ENCODE data around the gene ZNF654.
"Not testable (repeated sequence)": the region's sequence is repeated elsewhere in the genome, so short reads cannot be mapped to it uniquely, and the experiment has no call there.

Gene ZNF654

DNA sequence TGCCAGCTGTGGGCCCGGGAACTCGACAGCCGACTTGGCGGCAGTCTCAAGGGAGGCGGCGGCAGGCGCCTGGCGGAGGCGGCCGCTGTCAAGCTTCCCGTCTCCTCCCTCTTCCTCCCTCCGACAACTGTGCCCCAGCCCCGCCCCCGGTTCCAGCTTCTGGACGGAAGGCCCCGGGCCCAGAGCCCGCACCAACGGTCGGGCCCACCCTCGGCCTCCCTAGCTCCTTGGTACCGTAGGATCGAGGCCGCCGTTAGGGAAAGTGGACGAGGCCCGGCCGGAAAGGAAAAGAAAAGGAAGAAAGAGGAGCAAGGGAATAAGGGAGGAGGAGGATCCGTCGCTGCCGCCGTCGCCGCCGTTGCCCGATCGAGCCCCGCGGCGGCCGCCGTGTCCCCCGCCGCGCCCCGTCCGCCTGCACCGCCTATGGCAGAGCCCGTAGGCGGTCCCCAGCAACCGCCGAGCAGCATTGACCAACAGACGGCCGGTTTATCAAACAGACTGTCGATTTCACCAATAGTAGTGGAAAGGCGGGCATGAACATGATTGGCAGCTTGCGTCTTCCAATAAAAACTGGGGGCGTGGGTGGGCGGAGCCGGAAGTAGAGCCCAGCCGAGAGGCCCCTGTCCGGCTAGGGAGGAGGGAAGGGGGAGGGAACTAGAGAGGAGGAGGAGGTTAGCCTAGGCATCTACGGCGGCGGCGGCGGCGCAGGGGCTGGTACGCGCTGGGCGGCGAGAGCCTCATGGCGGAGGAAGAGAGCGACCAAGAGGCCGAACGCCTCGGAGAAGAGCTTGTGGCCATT is at the start of gene ZNF654, which contains the start of gene CGGBP1:
TSS of gene ZNF654 (plus strand) at position 675 of the 799 bp plus-strand sequence. CDS start at position 740, 65 bp downstream.
TSS of gene CGGBP1 (minus strand) at position 425 of the 799 bp plus-strand sequence. CDS start 3,029 bp downstream, outside the sequence.
- DNase-seq: peak; percentile 95

DNA sequence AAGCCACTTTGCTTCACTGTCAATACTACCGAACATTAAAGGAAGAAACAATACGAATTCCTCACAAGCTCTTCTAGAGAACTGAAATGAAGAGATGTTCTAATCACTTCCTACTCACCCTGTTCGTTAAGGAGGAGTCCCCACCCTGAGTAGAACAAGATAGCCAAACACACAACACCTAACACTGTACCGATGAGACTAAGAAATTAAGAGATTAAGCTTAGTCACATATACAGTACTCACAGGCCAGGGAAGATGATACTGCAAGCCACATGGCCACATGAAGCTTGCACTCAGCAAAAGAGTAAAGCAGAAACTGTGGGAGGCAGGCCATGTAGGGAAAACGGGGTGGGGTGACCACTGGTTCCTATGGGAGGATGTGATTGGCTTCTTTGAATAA is 48.2 kb upstream of the ZNF654 start:
- DNase-seq: no peak

DNA sequence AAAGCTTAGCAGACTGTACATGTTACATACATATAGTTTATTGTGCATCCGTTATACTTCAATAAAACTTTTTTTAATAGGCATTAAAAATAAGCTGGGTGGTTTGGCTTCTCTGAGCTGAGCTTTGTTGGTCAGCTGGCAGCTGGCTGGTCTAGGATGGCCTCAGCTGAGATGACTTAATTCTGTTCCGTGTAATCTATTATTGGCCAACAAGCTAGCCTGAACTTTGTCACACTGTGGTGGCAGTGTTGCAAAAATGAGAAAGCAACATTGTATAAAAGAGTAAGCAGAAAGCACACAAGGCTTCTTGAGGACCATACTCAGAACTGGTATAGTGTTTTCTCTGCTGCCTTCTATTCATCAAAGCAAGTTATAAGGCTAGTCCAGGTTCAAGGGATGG is 45.5 kb upstream of the ZNF654 start:
- DNase-seq: no peak

DNA sequence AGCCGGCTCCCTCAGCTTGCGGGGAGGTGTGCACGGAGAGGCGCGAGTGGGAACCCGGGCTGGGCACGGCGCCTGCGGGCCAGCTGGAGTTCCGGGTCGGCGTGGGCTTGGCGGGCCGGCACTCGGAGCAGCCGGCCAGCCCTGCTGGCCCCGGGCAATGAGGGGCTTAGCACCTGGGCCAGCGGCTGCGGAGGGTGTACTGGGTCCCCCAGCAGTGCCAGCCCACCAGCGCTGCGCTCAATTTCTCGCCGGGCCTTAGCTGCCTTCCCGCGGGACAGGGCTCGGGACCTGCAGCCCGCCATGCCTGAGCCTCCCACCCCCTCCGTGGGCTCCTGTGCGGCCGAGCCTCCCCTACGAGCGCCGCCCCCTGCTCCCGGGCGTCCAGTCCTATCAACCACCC is 43.4 kb upstream of the ZNF654 start:
- not testable (repeated sequence) for DNase-seq

DNA sequence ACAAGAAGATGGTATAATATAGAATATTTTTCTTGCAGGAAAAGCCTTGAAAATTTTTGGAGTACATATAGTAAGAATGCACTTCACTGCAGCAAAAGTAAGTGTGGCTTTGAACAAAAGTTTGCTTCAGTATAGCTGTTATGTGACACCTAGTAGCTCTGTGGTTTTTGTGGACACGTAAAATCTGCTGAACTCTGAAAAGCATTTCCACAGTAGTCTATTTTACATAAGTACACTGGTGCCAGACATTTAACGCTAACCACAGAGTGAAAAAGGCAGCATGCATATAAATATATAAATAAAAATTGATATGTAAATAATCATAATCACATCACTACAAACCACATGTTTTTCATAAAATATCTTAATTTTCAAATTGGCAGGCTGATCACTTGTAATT is 40.0 kb upstream of the ZNF654 start:
- DNase-seq: no peak

DNA sequence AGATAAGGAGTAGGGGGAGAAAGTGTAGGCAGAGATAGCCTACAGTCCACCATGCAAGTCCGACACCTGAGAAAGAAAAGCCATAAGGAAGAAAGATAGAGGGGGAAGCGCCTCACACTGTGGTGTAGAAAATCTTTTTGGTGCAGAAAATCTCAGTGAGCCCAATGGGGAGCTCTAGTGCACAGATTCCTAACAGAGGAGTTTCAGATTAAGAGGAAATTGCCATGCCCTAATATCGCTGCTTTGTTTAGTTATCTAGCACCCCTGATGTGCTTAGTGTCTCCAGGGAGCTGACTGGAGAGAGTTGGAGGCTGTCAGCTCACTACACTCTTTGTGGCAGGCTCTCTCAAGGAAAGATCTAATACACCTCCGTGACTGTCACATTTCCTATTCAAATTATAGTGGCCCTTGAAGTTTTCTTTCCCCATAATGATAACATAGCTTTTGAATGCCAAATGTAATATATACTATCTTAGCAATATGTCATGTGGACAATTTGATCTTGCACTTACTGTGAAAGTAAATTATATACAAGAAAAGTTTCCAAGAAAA is 34.0 kb upstream of the ZNF654 start:
- no peak for DNase-seq

DNA sequence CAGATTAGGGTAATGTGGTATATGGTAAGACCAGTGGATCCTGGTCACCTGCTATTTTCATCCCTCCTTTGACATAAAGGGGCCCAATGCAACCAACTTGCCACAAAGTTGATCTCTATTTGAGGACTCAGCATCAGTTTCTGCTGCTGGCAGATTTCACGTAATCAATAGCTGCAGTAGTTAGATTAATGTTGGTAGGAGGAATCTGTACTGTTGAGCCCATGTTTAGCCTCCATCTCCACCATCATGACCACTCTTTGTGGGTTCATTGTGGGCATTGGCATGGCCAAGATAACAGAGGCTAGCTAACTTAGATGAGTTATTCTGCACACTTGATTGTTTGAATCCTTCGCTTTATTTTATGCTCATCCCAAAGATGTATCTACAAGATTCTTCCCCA is 30.2 kb upstream of the ZNF654 start:
- no peak for DNase-seq

DNA sequence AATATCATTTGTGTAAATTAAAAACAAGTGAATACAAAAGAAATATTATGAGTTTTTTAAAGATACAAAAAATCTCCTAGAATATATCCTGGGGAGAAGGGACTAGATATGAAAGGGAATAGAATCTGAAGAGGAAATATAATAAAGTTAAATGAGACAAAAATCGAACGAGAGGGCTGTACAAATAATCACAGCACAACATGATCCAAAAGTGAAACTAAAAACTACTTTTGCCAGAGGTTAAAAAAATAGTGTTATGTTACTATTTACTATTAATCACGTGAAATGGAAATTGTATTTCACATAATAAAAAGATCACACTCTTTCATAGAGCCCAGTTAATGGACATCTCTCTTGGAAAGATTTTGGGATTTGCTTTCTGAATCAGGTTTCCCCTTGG is 28.8 kb upstream of the ZNF654 start:
- no peak for DNase-seq

DNA sequence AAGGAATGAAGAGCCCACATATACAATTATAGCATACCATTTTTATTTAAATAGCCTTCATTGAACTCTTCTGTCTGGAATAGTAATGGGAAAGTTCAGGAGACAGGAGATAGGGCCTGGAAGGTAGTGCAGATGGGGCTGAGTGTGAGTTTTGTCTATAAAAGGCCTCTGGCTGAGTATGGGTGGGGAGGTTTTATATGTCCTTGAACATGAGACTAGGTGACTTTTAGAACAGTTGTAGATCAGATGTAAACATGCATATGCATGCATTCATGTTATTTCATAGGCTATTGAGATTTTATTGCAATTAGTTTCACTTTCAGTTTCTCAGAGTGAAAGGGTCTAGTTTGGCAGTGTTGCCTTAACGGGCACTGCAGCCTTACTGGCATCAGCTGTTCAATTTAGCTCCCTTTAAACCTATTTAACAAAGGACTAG is 27.4 kb upstream of the ZNF654 start:
- peak; percentile 51 for DNase-seq

DNA sequence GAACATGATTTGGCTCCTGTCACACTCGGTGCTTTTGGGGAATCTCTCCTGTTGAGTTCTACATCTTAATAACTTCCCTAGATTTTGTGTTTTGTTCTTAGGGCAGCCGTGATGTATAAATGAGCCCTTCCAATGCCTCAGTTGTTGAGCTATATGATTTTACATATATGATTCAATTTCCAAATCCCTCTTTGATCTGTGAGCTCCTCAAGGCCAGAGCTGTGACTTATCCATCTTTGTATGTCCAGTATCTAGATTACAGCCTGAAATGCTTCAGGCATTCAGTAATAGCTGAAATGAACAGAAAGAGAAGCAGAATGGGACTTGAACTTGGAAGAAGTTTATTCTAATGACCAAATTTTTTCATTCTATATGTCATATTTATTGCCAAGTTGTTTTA is 26.8 kb upstream of the ZNF654 start:
- no peak for DNase-seq

DNA sequence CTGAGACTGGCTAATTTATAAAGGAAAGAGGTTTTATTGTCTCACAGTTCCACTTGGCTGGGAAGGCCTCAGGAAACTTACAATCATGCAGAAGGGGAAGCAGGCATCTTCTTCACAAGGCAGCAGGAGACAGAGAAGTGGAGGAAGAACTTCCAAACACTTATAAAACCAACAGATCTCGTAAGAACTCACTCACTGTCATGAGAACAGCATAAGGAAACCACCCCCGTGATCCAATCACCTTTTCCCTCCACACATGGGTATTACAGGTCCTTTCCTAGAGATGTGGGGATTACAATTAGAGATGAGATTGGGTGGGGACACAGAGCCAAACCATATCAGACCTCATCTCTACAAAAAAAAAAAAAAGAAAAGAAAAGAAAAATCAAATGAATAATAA is 26.0 kb upstream of the ZNF654 start:
- no peak for DNase-seq

DNA sequence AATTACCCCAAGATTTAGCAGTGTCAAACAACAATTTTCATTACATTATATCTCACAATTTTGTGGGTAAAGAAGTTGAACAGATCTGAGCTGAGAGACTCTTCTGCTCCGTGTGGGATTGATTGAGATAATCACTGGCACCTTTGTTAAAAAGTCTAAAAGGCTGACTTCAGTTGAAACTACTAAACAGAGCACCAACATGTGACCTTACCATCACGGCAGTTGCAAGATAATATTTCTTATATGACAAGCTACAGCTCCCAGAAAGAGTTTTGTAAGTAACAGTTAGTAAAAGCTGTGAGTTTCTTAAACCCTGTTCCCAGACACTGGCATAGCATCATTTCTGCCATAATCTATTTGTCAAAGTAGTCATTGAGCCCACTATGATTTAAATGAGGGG is 25.2 kb upstream of the ZNF654 start:
- no peak for DNase-seq

DNA sequence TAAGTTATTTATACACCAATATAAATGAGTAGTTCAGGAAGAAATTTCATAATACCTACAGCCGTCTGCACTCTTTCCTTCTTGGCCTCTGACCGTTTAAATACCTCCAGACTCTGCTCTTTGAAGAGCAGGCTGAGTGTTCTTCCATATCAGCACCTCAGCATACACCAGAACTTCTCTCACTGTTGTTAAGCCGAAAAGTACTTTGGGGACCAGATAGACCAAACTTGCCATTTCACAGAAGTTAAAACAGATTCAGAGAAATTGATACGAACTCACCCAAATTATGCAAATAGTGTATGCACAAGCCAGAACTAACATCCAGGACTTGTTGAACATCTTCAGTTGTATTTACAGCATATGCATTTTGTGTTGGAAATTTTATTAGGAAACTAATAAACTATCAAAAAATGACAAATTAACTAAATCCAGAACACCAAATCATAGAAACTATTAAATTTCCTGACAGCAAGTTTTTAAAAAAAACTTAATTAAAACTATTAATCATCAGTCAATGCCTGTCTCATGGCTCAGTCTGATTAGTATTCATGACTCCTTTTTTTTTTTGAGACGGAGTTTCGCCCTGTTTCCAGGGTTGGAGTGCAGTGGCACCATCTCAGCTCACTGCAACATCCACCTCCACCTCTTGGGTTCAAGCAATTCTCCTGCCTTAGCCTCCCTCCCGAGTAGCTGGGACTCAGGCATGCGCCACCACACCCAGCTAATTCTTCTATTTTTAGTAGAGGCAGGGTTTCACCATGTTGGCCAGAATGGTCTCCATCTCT is 24.4 kb upstream of the ZNF654 start:
- peak; percentile 56 for DNase-seq

DNA sequence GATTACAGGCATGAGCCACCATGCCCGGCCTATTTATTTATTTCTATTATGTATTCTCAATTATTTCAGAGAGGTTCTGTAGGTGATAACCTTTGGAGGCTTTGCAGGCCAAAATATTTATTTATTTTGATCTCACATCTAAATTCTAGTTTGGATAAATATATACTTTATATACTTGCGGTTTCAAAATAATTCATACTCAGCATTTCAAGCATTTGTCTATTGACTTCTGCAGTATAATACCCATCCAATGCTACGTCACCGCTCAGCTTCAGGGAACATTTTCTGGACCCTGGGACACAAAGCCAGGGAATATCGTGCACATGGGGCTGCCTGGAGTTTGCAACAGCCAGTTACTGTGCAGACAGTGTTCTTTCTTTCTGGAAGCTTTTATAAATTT is 22.8 kb upstream of the ZNF654 start:
- DNase-seq: no peak

DNA sequence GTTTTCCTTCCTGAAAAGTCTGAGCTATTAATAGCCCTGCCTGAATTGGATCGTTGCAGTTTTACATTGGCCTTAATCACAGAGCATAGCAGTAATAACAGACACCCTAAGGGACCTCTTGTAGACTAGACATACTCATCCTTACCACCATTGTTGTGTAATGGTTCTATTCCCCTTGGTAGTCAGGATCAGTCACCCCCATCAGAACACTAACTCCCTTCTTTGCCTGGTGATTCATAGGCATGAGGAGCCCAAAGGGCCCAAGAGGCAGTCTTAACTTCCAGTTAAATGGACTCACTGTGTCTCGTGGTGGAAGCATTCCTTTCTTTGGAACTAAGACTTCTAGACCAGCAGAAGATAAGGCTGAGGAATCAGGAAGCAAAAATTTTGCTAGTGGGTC is 20.5 kb upstream of the ZNF654 start:
- DNase-seq: no peak

DNA sequence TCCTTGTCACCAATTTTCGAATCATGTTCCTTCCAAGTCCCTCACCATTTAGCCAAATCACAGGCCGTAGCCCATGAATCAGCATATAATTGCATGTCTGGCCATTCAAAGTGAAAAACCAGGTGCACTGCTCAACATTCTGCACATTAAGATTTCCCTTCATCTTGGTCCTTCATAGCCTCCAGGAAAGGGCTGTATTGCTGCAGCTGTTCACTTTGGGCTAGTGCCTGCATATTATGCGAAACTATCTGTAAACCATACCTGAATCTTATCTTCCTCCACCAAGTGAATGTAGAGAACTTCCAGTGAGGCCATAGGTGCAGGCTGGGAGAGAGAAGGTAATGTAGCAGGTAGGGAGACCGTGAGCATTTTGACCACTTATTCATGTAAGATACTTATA is 18.5 kb upstream of the ZNF654 start:
- no peak for DNase-seq

DNA sequence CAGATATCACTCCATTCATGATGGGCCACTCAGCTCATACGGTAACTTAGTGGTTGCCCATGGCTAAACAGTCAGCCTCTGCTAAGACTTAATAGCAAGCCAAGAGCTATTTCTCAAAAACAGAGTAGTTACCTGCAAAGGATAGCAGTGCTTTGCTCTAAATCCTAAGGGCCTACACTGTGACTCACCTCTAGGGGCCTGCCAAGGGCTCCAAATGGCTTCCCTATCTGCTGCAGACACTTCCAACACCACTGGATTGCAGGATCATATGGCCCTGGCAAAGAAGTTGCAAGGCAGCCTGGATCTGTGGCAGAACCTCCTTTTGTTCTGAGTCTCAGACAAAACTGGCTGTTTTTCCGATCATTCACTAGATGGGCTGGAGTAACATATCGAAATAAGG is 18.1 kb upstream of the ZNF654 start:
- DNase-seq: no peak

DNA sequence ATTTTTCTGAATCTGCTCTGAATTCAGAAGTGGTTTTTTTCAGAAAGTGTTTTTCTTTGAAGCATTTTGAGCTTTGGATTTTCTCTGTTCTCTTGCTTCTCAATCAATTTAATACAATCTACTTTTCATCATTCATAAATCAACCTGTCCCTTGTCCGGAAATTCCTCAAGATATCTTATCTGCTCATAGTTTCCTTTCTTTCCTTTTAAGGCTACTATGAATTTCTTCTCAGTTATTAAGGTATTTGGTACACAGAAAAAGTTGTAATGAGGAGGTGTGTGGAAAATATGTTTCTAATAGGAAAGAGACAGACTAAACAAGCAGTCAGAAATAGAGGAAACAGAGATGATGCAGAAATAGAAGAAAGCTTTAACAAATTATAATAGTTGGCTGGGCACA is 14.6 kb upstream of the ZNF654 start:
- no peak for DNase-seq

DNA sequence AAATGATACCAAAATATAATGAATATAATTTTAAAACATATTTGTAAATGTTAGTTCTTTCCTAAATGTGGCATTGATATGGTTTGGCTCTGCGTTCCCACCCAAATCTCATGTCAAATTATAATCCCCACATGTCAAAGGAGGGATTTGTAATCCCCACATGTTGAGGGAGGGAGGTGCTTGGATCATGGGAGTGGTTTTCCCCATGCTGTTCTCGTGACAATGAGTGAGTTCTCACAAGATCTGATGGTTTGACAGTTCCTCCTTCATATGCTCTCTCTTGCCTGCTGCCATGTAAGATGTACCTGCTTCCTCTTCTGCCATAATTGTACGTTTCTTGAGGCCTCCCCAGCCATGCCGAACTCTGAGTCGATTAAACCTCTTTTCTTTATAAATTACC is 12.3 kb upstream of the ZNF654 start:
- DNase-seq: no peak

DNA sequence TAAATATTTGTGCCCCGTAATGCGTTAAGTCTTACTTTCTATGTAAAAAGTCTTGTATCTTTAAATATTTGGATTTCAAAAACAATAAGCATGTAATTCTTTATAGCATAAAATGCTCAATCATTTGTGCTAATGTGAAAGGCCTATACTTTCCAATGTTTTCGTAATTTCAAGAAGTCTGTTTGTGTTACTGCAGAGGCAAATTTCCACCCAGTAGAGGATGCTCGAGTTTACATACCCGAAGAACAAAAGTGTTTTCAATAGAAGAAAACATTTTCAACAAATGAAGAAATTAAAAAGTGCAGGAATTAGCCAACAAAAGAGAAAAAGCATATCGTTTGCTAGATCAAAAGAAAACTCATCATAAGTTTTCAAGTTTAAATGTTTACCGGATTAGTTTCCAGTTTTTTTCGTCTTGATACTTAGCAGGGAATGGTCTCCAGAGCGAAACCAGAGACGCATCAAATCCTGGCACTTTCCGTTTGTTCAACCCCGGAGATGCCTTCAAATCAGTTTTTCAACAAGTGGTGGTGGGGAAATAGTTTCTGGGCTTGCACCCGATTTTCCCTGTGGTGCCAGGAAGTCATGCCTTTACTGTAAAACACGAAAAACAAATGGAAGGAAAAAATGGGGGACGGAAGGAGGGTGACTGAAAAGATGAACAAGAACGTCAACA is 1.3 kb upstream of the ZNF654 start:
- no peak for DNase-seq

DNA sequence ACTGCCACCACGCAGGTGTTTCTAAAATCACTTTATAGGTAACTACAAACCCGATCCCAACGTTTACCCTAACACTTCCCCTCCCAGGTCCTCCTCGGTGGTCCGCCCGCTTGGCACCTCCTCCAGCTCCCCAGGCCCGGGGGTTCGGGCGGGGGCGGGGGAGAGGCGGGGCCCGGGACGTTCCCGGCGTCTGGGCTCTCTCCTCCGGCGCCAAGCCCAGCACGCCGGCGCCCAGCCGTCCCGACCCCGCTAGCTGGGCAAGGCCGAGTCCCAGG is 812 bp upstream of the ZNF654 start:
- no peak for DNase-seq

DNA sequence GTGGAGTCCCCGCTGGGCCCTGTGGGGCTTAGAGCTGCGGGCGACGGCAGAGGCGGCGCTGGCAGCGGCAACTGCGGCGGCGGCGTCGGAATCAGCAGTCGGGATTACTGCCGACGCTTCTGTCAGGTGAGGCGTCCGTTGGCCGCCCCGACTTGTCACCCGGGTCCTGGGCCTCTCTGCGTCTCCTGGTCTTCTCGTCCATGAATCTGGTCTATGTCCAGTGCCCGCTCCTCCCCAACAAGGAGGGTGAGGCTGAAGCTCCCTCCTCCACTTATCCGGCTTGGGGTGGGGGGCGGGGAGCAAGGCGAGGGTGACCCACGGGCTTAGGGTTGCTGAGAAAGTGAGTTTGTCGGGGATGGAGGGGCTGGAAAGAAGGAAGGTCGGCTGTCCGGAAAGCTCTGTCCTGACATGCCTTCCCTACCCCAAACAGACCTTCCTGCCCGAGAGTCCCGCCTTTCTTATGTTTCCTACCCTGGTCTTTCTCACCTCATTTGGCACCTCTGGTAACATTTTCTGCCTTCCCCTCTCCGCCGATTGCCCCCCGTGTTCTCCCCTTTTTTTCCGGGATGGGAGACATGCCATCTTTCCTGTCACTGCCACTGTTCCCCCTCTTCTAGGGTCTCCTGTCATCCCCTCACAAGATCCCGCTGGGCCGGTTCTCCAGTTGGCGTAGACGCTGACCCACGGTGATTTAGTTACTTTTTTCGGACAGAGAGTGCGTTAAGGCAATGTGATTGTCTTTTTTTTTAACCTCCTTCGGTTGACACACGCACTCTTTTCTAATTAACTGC is 520 bp downstream of the ZNF654 start:
- DNase-seq: no peak

DNA sequence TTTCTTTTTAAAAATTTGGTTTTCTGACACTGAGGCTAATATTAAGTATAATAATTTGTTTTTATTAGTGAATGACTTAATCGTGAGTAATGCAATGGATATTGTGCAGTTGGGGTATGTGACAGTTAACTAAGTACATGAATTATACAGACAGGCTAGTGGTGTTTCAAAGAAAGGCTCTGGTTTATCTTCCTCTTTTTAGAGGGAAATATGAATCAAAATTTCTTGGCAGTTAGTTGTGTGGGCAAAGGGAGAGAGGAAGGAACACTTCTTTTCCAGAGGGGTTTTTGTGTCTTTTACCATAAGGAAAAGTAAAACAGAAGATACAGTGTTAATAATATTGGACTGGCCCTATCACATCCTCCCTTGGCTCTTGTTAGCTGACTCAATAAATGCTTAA is 2.7 kb downstream of the ZNF654 start:
- DNase-seq: no peak

All from KG1 (cell line).